Stomach (tissue), 4 donors: ENCODE data around the gene PHB1.

Experiments
- CTCF ChIP-seq, 7 experiments: fragments of 450-650 bp in 4 of 7; fragments of 200-600 bp in 3 of 7; sonication (generic) in 3 of 7; IDR thresholded peaks; one replicate each; pipeline ENCODE4 v1.5.1; 2016 to 2019; ENCODE audit warnings: antibody characterized with exemption in 7 of 7, control low read depth in 2 of 7, mild to moderate bottlenecking in 1 of 7
- EP300 ChIP-seq: sonication (generic); formaldehyde crosslinking; IDR thresholded peaks from one replicate; pipeline ENCODE4 v1.6.1; 2017; ENCODE audit warnings: antibody characterized with exemption
- POLR2AphosphoS5 ChIP-seq, 3 donors: sonication (generic); formaldehyde crosslinking; IDR thresholded peaks; one replicate each; pipeline ENCODE4 v1.6.1; 2016; ENCODE audit warnings: antibody characterized with exemption in 3 of 3

GRCh38 chr17:49369089-49369488, 45.6 kb downstream of the PHB1 start:
- no peak for TF ChIP-seq POLR2AphosphoS5 (IDR thresholded peaks at IDR 0.05)
- no peak for TF ChIP-seq CTCF (IDR thresholded peaks at IDR 0.05)
- no peak for TF ChIP-seq EP300
